Measurements from ENCODE around the gene GALE.
"Not testable (repeated sequence)": the region's sequence is repeated elsewhere in the genome, so short reads cannot be mapped to it uniquely, and the experiment has no call there.

The GALE gene

DNA sequence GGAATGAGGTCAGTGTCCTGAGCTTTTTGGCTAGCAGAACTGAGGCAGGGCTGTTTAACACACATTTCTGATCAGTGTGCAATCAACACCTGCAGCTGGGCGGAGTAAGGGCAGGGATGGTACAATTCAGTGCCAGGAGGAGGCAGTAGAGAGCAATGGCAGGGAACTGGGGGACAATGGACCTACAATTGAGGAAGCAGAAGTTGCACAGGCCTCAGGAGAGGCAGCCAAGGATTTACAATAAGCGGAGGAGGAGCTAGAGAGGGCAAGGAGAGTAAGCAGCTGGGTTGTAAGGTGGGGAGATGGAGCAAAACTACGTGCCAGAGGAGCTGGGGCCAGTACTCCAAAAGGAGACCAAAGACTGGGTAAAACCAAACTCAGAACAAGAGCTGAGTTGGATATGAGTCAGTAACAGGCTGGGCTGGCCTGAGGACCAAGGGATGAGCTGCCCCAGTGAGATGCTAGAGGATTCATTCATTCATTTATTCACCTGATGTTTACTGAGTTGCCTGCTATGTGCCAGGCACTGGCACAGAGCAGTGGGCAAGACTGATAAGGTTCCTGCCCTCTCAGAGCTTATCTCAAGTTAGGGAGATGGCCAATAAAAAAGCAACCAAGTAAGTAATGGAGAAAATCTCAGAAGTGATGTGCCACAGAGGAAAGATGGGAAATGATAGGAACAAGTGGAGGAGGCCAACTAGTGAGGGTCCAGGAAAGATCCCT lies 10.4 kb upstream of the GALE start:
- in situ Hi-C loops (cut with MboI; ENCODE audit: low sequenced_read_pairs): no loop called here

DNA sequence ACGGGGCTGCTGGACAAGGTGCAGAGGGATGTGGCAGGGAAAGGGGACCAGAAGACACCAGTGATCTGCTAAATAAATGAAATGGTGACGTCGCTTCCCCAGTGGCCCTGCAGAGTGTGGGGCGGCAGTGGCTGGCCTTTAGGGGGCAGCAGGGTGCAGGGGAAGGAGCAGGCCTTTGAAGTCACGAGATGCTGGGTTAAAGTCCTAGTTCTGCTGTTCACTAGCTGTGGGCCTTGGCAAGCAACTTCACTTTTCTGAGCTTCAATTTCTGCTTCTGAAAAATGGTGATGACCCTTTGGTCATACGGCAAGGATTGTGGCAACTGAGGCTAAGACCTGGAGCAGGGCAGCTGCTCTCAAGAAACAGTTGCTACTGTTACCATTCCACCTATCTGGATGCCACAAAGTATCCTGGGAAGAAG lies 9.2 kb upstream of the GALE start:
- in situ Hi-C loops (cut with MboI; ENCODE audit: low sequenced_read_pairs): loop anchor here (10.0 kb wide), 1 partner anchor 105 kb away; the partner anchor contains the start of gene CNR2

GRCh38 chr1:23807453-23807852 lies 6.9 kb upstream of the GALE start:
- in situ Hi-C loops (cut with MboI; ENCODE audit: low sequenced_read_pairs): loop anchor here (10.0 kb wide), 1 partner anchor 107 kb away; the partner anchor contains the start of gene CNR2

DNA sequence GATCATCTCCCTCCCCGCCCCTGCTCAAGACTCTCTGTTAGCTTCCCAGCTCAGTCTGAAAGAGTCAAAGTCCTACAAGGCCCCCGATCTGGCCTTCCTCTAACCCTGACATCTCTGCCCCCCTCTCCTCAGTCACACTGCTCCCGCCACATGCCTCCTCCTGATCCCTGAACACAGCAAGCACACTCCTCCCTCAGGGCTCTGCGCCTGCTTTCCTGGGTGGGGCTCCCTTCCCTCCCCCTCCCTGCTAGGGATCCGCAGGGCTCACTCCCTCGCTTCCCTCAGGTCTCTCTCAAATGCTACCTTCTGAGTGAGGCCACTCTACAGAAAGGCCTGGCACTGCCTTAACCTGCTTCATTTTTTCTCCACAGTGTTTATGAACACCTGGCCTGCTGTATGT lies 5.7 kb upstream of the GALE start:
- in situ Hi-C loops (cut with MboI; ENCODE audit: low sequenced_read_pairs): loop anchor here (10.0 kb wide), 1 partner anchor 109 kb away; the partner anchor contains the start of gene CNR2

- in situ Hi-C loops (cut with MboI; ENCODE audit: low sequenced_read_pairs): loop anchor here (10.0 kb wide), 1 partner anchor 110 kb away; the partner anchor contains the start of gene CNR2
These were observed 4.5 kb upstream of the GALE start for GRCh38 chr1:23805025-23805424.

GRCh38 chr1:23804183-23804835 lies 3.8 kb upstream of the GALE start:
- in situ Hi-C loops (cut with MboI; ENCODE audit: low sequenced_read_pairs): loop anchor here (10.0 kb wide), 1 partner anchor 110 kb away; the partner anchor contains the start of gene CNR2

DNA sequence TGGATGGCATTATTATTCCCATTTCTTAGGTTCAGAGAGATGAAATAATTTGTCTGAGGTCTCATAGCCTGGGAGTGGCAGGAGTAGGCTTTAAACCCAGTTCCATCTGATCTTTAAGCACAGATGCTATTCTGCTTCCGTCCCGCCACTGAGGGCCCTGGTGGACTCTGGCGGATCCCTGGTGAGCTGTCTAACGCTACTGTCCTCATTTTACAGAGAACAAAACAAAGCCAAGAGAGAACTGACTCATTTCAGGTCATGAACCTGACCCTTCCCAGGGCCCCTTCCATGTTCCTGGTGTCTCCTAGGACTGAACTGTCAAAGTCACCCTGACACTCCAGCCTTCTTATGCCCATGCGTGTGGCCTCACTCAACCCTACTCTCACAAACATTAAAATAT lies 3.1 kb upstream of the GALE start:
- in situ Hi-C loops (cut with MboI; ENCODE audit: low sequenced_read_pairs): loop anchor here (10.0 kb wide), 1 partner anchor 111 kb away; the partner anchor contains the start of gene CNR2

DNA sequence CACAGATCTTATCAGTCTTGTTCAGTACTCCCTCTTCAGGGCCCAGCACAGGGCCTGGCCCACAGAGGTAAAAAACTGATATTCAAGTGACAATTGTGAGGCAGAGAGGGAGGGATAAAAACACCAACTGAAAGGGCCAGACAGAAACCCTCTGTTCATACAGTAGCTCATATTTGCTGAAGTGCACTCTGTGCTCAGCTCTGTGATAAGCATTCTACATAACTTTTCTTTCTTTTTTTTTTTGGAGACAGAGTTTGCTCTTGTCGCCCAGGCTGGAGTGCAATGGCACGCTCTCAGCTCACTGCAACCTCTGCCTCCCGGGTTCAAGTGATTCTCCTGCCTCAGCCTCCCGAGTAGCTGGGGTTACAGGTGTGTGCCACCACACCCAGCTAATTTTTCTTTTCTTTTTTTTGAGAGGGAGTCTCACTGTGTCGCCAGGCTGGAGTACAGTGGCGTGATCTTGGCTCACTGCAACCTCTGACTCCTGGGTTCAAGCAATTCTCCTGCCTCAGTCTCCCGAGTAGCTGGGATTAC lies 2.3 kb upstream of the GALE start:
- in situ Hi-C loops (cut with MboI; ENCODE audit: low sequenced_read_pairs): loop anchor here (10.0 kb wide), 1 partner anchor 112 kb away; the partner anchor contains the start of gene CNR2

DNA sequence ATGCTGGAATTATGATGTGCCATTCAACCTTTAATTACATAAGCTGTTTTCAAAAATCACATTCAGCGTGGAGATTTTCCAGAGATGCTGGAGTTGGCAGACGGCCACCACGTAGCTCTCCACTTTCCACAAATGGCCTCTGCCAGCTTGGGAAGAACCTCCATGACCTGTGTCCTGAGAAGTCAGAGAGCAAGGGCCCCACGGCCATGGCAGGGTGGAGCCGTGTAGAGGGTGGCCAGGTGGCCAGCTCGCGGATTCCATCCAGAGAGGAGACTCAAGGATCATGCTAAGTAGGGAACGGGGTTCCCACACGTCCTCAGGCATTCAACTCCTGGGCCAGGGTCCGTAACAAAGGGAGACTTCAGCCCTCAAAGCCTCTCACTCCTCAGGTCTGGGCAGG lies 1.3 kb upstream of the GALE start:
- in situ Hi-C loops (cut with MboI; ENCODE audit: low sequenced_read_pairs): loop anchor here (10.0 kb wide), 1 partner anchor 113 kb away; the partner anchor contains the start of gene CNR2

GRCh38 chr1:23801338-23801748 lies 789 bp upstream of the GALE start:
- in situ Hi-C loops (cut with MboI; ENCODE audit: low sequenced_read_pairs): loop anchor here (10.0 kb wide), 1 partner anchor 113 kb away; the partner anchor contains the start of gene CNR2

DNA sequence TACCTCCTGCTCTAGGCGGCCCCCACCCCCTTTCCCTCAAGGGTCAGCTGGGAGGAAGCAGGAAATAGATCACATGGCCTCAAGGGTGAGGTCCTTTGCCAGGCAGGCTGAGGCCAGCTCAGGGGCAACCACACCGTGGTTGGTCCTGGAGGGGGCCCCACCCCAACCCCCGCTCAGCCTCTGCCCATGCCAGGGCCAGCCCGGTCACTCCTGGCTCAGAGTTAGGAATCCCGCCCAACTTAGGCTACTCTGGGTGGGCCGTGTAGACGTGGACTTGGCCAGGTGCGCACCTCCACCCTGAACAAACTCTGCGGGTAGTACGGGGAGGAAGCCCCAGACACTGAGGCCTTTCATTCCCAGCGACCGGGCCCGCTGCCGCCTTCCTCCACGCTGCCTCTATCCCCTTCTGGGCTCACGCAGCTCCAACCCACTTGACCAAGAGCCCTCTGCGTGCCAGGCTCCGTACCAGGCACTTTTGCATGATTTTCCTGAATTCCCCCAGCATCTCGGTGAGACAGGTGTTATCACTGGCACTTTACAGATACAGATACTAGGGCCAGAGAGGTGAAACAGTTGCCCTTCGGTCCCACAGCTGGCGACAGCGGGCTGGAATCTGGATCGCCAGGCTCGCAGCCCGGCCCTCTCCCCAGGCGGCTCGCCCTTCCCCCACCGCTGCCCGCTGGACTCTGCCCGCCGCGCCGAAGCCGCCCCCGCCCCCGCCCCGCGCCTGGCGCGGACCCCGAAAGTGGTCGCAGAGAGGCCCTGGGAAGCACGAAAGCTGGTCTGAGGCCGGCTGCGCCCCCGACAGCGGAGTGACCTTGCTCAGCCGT lies 769 bp downstream of the GALE start:
- in situ Hi-C loops (cut with MboI; ENCODE audit: low sequenced_read_pairs): loop anchor here (10.0 kb wide), 1 partner anchor 115 kb away; the partner anchor contains the start of gene CNR2

DNA sequence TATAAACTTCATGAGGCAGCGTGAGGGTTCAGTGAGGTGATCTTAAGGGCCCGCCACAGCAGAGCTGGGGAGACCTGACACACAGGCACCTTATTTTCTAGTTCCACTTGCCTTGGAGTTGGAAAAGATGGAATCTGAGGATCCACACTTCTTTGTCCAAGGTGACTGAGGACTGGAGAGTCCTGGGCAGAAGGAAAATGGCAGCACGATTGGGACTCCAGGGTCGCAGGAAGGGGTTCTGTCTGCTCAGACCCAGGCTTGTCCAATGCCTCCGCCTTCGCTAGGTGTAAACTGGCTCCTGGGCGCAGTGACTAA lies 1.3 kb downstream of the GALE start:
- in situ Hi-C loops (cut with MboI; ENCODE audit: low sequenced_read_pairs): no loop called here

DNA sequence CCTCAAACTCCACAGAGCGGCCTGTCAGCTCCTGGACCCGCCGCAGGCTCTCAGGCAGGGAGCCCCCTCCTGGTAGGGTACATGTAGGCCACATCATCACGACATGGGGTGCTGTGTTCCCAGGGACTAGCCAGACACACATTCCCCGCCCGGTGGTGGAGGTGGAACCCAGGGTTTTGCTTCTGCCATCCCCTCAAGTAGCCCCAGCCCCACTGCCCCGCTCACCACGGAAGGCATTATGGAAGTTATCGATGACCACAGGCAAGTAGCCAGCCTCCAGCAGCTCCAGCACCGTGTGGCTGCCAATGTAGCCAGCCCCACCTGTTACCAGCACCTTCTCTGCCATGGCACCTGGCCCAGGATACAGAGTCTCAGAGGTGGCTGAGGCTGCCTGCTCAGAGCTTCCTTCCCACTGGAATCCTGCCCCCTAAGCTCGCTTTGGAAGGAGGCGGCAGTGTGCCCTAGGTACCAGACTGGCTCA lies 1.9 kb downstream of the GALE start:
- in situ Hi-C loops (cut with MboI; ENCODE audit: low sequenced_read_pairs): no loop called here

- in situ Hi-C loops (cut with MboI; ENCODE audit: low sequenced_read_pairs): no loop called here
These were observed 2.8 kb downstream of the GALE start for GRCh38 chr1:23797478-23798448.

DNA sequence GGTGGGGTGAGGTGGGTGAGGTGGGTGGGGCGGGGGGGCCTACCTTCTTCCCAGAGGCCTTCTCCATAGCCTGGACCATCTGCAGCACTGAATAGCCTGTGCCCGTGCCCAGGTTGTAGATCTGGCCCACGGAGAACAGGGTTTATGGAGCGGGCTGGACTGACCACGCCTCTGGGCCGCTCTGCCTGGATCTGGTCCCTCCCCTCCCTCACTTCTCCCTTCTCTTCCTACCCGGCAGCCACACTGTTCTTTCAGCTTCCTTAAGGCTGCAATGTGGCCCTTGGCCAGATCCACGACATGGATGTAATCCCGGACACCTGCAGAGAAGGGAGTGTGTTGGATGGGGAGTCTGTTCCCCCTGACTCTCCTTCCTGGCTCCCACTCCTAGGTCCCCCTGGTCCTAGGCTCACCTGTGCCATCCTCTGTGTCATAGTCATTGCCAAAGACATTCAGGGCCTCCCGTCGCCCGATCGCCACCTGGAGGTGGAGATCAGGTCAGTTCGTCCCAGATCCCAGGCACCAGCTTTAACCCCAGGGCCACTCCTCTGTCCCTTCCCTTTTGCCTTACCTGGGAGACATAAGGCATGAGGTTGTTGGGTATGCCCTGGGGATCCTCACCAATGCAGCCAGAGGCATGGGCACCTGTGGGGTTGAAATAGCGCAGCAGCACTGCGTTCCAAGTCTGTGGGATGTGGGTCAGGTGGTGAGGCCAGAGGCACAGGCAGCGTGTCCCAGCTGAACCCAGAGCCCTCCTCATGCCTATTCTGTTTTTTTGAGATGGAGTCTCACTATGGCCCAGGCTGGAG lies 3.9 kb downstream of the GALE start:
- in situ Hi-C loops (cut with MboI; ENCODE audit: low sequenced_read_pairs): no loop called here

DNA sequence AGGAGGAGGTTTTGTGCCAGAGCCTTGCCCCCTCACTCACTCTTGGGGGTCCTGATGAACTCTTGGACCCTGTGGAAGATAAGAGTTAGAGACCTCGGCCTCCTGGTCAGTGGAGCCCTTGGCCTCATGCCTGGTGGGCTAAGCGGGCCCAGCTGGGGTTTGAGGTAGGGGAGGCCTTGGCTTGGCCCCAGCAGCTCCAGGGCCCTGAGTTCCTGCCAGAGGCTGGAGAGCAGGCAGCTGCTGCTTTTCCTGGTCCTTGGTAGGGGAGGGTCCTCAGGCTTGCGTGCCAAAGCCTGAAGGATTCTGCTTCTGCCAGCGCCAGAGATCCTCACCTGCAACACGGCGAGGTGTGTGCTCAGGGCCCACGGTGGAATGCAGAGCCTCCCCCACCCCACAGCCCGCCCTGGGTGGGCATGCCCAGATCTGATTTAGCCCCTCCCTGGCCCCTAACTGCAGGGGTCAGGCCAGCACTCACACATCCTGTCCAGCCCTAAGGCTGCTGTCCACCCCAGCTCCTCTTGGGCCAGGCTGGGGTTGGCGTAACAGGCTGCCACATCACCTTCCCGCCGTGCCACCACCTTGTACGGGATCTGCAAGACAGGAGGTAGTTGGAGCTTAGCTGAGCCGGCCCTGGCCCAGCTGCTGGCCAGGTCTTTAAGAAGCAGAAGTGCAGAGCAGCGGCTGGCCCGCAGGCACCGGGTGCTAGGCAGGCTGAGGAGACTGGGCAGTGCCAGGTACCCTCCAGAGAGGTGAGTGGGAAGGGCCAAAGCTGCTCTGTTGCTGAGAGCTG lies 4.7 kb downstream of the GALE start:
- in situ Hi-C loops (cut with MboI; ENCODE audit: low sequenced_read_pairs): no loop called here

- in situ Hi-C loops (cut with MboI; ENCODE audit: low sequenced_read_pairs): not testable (repeated sequence)
These were observed 5.8 kb downstream of the GALE start for GRCh38 chr1:23794732-23795182.

Data from HL-60/S4 treated with phorbol 12-myristate 13-acetate at 8.2 ng/mL for 4 days and 3 days (cell line).